Hippocampal formation (tissue), 2 donors: Measurements from ENCODE around the gene RRM1.

Experiments
- DNase-seq, 2 donors: peaks; one replicate each; lab custom pipeline; 2025; lab: John Stamatoyannopoulos, UW

Gene RRM1

DNA sequence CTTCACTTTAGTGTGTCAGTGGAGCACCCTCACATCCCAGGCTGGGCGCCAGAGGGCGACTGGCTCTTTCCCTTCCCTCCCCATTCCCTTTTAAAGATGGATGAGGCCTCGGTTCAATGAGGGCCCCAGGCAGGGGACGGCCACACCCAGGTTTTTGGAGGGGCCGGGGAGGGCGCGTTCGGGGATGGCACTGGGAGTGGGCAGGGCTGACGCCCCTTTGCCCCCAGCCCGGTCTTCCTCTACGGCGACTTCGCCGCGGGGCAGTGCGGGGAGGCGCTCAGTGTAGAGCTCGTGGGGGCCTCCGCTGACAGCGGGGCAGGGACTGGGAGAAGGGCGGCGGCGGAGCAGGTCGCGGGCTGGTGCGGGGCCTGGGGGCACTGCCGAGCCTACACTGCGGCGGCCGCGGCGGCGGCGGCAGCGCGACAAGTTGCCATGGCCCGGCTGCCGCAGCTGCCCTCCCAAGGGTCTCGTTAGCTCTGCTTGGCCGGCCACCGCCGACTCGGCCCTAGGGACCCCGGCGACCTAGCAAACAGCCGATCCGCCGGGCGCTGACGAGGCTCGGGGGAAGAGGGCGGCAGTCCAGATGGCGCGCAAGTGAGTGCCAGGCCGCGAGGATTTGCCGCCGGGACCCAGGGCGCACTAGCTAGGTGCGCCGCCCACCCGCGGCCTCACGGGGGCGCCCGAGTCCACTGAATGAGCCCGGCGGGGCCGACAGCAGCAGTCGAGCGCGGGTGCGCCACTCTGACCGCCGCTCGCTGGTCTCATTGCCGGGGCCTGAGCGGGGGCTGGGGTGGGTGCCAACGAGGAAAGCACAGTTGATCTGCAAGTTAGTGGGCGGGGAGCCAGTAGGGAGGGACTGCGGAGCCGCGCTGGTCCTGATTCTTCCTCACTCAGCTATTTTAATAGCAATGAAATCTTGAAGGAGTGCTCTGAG, 92.7 kb downstream of the RRM1 start:
- DNase-seq, result peak; percentile 62 to 85
